AG04450 (cell line): ENCODE data around the gene IZUMO4. TPM values are rescaled to one million over a fixed set of nuclear protein-coding genes. Genes with fewer than 3 reads are reported as not detected.

Experiments used
- CTCF ChIA-PET: fragments of 300-600, 350-600 bp; formaldehyde crosslinking; extraction: SDS; loops from one replicate; lab custom pipeline; 2022; ENCODE audit warnings: antibody characterized with exemption, inconsistent platforms; lab: Charles Lee
- POLR2A ChIA-PET: fragments of 350-600 bp; formaldehyde crosslinking; extraction: SDS; loops from one replicate; lab custom pipeline; 2021; ENCODE audit warnings: antibody characterized with exemption, inconsistent platforms; lab: Yijun Ruan, JAX
- DNase-seq: peaks from one replicate; pipeline ENCODE4 v3.0.0-alpha.2; 2011; ENCODE audit warnings: low read depth, low spot score
- H3K27ac ChIP-seq: one replicate; pipeline ENCODE4 v1.5.1; 2012; ENCODE audit warnings: low read depth, low read length, control low read depth
- H3K27me3 ChIP-seq: one replicate; pipeline ENCODE4 v1.6.0; 2012; ENCODE audit warnings: low read length; ENCODE audit not compliant: control insufficient read depth, insufficient read depth
- H3K4me3 ChIP-seq: 2 replicates; pipeline ENCODE4 v1.5.1; 2011; ENCODE audit warnings: mild to moderate bottlenecking, low read depth, low read length, control low read depth
- H3K9me3 ChIP-seq: 2 replicates; pipeline ENCODE4 v1.5.1; 2012; ENCODE audit warnings: low read length; ENCODE audit not compliant: control insufficient read depth, insufficient read depth
- polyA plus RNA-seq: library from polyadenylated mRNA; depleted of rRNA; stranded (reverse); fragments of >200 nt; gene quantifications from 2 replicates; pipeline ENCODE4 v1.2.3, GENCODE V29; 2011
- TF ChIP-seq, protein P1 (sequence below): IDR thresholded peaks from 2 replicates; pipeline ENCODE4 v1.5.1; 2011; ENCODE audit warnings: low read depth, low read length, control low read depth, inconsistent platforms

Gene IZUMO4
- polyA plus RNA-seq, 1 experiment: 0.56 TPM

DNA sequence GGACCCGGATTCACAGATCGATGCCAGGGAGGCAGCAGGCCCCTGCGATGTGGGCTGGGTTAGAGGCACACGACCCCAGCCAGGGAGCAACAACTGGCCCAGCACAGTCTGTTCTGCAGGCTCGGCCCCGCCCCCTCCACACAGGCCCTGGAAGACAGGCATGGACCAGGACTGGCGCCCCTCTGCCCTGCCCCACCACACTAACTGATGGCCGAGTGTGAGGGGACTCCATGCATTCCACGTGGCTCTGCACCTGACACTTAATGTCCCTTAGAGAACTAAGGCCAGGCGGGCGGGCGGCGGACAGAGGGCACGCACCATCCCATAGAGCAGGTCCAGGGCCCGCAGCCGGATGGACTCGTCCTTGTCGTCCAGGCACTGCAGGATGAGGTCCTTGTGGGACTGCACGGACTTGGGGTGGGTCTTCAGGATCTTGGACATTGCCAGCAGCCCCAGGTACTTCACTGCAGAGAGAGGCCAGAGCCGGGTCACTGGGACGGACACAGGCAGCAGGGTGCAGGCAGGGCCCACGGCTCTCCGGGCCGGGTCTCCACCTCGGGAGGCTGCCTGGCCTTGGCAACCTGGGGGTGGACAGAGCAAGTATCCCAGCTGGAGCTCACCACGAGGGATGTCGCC is 24.8 kb downstream of the IZUMO4 start:
- Histone ChIP-seq H3K4me3 (no peak overlapping the region), H3K9me3 (no peaks in the 10 kb centered on the region; the same call in 1 of the 2 replicates), H3K27ac (no peak overlapping the region), H3K27me3 (no peaks in the 10 kb centered on the region)
- no peak for DNase-seq
- CTCF ChIA-PET: no interaction called here
- POLR2A ChIA-PET: interaction anchor here (0.6 kb wide), 1 partner anchor 19 kb away, joined by 4 read pairs; no protein-coding TSS in a partner anchor
- TF ChIP-seq, protein P1, sequence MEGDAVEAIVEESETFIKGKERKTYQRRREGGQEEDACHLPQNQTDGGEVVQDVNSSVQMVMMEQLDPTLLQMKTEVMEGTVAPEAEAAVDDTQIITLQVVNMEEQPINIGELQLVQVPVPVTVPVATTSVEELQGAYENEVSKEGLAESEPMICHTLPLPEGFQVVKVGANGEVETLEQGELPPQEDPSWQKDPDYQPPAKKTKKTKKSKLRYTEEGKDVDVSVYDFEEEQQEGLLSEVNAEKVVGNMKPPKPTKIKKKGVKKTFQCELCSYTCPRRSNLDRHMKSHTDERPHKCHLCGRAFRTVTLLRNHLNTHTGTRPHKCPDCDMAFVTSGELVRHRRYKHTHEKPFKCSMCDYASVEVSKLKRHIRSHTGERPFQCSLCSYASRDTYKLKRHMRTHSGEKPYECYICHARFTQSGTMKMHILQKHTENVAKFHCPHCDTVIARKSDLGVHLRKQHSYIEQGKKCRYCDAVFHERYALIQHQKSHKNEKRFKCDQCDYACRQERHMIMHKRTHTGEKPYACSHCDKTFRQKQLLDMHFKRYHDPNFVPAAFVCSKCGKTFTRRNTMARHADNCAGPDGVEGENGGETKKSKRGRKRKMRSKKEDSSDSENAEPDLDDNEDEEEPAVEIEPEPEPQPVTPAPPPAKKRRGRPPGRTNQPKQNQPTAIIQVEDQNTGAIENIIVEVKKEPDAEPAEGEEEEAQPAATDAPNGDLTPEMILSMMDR: no peak

DNA sequence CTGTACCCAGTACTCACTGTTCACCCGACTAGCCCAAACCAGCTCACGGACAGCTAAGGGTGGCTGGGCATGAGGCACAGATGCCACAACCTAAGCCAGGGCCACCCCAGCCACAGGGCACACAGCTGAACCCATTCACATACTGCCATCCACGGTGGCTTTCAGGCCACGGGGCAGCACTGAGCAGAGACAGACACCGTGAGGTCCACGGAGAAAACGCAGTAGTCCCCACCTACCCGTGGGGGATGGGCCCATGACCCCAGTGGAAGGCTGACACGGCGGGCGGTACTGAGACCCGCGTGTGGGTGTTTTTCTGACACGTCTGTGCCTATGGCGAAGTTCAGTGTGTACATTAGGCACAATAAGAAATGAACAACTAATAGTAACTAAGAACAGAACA is 25.5 kb downstream of the IZUMO4 start:
- Histone ChIP-seq H3K9me3 (no peaks in the 10 kb centered on the region; the same call in 1 of the 2 replicates), H3K27me3 (no peaks in the 10 kb centered on the region), H3K4me3 (no peak overlapping the region), H3K27ac (no peak overlapping the region)
- TF ChIP-seq, protein P1: no peak
- ChIA-PET POLR2A (no interaction called here), CTCF (no interaction called here)
- DNase-seq: no peak

GRCh38 chr19:2122982-2123381 is 26.3 kb downstream of the IZUMO4 start:
- CTCF ChIA-PET: no interaction called here
- TF ChIP-seq, protein P1: no peak
- POLR2A ChIA-PET: interaction anchor here (1.1 kb wide), 1 partner anchor 10 kb away, joined by 4 read pairs; no protein-coding TSS in a partner anchor
- no peak overlapping the region for H3K27ac ChIP-seq
- H3K9me3 ChIP-seq: no peaks in the 10 kb centered on the region; the same call in 1 of the 2 replicates
- no peak overlapping the region for H3K4me3 ChIP-seq
- no peaks in the 10 kb centered on the region for H3K27me3 ChIP-seq
- DNase-seq: no peak

- POLR2A ChIA-PET: interaction anchor here (1.1 kb wide), 1 partner anchor 11 kb away, joined by 4 read pairs; no protein-coding TSS in a partner anchor
- no peak for DNase-seq
- Histone ChIP-seq H3K27me3 (no peaks in the 10 kb centered on the region), H3K27ac (no peak overlapping the region), H3K4me3 (no peak overlapping the region), H3K9me3 (no peaks in the 10 kb centered on the region)
- TF ChIP-seq, protein P1: no peak
- CTCF ChIA-PET: no interaction called here
Measured at GRCh38 chr19:2123682-2124387, 27.1 kb downstream of the IZUMO4 start.
